ENCODE data around the gene FRK.
A peak's percentile ranks its signal among the peaks of the same experiment; 100 is the strongest.

Gene FRK

GRCh38 chr6:115901896-115902295 lies 158.8 kb downstream of the FRK start:
- H3K4me3 ChIP-seq (ENCODE audit: control insufficient read depth, low read depth, low read length): no peak overlapping the region
- TF ChIP-seq CTCF (IDR thresholded peaks at IDR 0.05; ENCODE audit: control insufficient read depth, insufficient read depth, low read depth, low read length, missing control alignments): no peak
- DNase-seq (ENCODE audit: low read depth): no peak

- TF ChIP-seq CTCF (IDR thresholded peaks at IDR 0.05; ENCODE audit: control insufficient read depth, insufficient read depth, low read depth, low read length, missing control alignments): no peak
- no peak for DNase-seq (ENCODE audit: low read depth)
- no peak overlapping the region for H3K4me3 ChIP-seq (ENCODE audit: control insufficient read depth, low read depth, low read length)
These were observed 160.9 kb downstream of the FRK start for GRCh38 chr6:115899730-115900282.

- DNase-seq (ENCODE audit: low read depth): no peak
- no peak overlapping the region for H3K4me3 ChIP-seq (ENCODE audit: control insufficient read depth, low read depth, low read length)
- TF ChIP-seq CTCF (IDR thresholded peaks at IDR 0.05; ENCODE audit: control insufficient read depth, insufficient read depth, low read depth, low read length, missing control alignments): no peak
These were observed 162.4 kb downstream of the FRK start for GRCh38 chr6:115898246-115898645.

- no peak overlapping the region for H3K4me3 ChIP-seq (ENCODE audit: control insufficient read depth, low read depth, low read length)
- DNase-seq (ENCODE audit: low read depth): peak; percentile 11
- peak; percentile 75 for TF ChIP-seq CTCF (IDR thresholded peaks at IDR 0.05; ENCODE audit: control insufficient read depth, insufficient read depth, low read depth, low read length, missing control alignments)
These were observed 164.1 kb downstream of the FRK start for GRCh38 chr6:115896538-115897129.

- TF ChIP-seq CTCF (IDR thresholded peaks at IDR 0.05; ENCODE audit: control insufficient read depth, insufficient read depth, low read depth, low read length, missing control alignments): no peak
- no peak overlapping the region for H3K4me3 ChIP-seq (ENCODE audit: control insufficient read depth, low read depth, low read length)
- no peak for DNase-seq (ENCODE audit: low read depth)
These were observed 166.2 kb downstream of the FRK start for GRCh38 chr6:115894426-115894992.

GRCh38 chr6:115891750-115892149 lies 168.9 kb downstream of the FRK start:
- DNase-seq (ENCODE audit: low read depth): no peak
- no peak for TF ChIP-seq CTCF (IDR thresholded peaks at IDR 0.05; ENCODE audit: control insufficient read depth, insufficient read depth, low read depth, low read length, missing control alignments)
- H3K4me3 ChIP-seq (ENCODE audit: control insufficient read depth, low read depth, low read length): no peak overlapping the region
